GM12875 (cell line): Measurements from ENCODE around the gene IGSF22.

Experiments used
- H3K4me3 ChIP-seq: one replicate; pipeline ENCODE4 v1.5.1; 2011; ENCODE audit warnings: low read depth, low read length, control low read depth
- TF ChIP-seq, protein P1 (sequence below): IDR thresholded peaks from 2 replicates; pipeline ENCODE4 v1.5.1; 2011; ENCODE audit warnings: low read depth, mild to moderate bottlenecking, control low read depth, inconsistent platforms, low read length, moderate library complexity, borderline replicate concordance; ENCODE audit not compliant: insufficient read depth

Gene IGSF22

DNA sequence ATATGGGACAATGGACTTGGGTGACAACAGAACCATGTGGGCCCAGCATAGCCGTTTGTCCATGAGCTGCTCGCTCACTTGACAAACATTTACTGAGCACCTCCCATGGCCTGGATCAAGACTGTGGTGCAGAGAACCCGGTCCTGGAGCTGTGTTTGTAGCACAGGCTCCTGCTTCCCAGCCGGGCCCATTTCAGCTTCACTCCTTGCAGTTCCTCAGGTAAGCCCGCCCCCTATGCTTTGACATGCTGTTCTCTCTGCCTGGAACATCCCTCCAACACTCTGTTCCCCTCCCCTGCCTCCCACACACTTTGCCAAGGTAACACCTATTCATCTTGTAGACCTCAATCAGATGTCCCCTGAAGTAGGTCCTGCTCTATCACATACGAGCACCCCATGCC lies 19.3 kb upstream of the IGSF22 start:
- TF ChIP-seq, protein P1, sequence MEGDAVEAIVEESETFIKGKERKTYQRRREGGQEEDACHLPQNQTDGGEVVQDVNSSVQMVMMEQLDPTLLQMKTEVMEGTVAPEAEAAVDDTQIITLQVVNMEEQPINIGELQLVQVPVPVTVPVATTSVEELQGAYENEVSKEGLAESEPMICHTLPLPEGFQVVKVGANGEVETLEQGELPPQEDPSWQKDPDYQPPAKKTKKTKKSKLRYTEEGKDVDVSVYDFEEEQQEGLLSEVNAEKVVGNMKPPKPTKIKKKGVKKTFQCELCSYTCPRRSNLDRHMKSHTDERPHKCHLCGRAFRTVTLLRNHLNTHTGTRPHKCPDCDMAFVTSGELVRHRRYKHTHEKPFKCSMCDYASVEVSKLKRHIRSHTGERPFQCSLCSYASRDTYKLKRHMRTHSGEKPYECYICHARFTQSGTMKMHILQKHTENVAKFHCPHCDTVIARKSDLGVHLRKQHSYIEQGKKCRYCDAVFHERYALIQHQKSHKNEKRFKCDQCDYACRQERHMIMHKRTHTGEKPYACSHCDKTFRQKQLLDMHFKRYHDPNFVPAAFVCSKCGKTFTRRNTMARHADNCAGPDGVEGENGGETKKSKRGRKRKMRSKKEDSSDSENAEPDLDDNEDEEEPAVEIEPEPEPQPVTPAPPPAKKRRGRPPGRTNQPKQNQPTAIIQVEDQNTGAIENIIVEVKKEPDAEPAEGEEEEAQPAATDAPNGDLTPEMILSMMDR, result no peak
- H3K4me3 ChIP-seq, result no peak overlapping the region

DNA sequence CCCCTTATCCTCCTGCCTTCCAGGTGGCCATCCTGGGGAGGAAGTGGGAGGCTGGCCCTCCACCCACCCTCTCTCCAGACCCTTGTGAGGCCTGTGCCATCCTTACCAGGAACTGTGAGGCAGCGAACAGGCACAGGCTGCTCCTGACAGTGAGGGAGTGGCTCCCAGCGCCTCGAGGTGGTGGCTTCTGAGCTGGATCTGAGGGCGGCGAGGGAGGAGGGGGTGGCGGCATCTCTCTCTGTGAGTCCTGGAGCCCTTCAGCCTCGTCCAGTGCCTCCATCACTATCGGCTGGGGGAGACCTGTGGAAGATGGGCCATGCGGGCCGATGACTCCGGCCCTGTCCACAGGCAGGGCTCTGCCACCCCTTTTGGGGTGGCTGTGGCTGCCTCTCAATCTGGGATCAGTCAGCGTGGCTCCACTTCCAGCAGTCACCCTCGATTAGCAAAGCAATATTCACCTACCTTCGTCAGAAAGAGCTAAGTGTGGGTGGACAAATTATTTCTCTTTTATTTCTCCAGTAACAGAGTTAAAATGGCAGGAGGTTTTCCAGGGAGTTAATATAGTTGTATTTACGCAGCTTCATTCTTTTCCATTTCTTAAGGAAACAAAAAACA lies 18.0 kb upstream of the IGSF22 start:
- H3K4me3 ChIP-seq, result no peak overlapping the region
- TF ChIP-seq, protein P1, result no peak

DNA sequence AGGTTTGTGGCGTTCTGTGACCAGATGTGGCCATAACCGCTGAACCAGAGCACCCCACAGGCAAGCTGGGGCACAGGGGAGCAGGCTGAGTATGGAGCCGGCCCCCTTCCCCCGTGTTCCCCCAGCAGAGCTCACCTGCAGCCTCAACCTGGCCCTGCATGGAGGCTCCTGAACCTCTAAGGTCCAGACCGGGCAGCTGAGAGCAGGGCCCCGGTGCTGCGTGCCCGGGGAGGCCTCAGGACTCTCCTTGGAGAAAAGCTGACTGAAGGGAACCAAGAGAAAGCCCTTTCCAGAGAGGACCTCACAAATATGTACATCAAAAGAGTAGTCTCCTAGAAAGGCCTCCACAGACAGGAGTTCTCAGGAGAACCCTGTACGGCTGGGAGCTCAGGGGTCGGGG lies 17.4 kb upstream of the IGSF22 start:
- TF ChIP-seq, protein P1, result no peak
- no peak overlapping the region for H3K4me3 ChIP-seq

DNA sequence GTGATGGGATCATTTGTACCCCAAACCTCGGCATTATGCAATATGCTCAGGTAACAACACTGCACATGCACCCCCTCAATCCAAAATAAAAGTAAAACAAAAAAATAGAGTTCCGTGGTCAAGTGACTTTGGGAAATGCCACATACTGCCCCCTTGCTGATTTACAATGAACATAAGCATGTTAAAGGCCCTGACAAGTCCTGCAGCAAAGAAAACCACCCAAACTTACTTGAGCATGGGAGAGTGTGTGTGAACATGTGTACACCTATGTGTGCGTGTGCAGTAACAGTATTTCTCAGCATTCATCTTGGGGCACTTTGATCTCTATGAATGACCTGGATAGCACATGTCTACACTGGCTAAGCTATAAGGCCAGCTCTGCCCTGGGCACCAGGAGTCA lies 15.8 kb upstream of the IGSF22 start:
- TF ChIP-seq, protein P1, result no peak
- H3K4me3 ChIP-seq, result no peak overlapping the region

DNA sequence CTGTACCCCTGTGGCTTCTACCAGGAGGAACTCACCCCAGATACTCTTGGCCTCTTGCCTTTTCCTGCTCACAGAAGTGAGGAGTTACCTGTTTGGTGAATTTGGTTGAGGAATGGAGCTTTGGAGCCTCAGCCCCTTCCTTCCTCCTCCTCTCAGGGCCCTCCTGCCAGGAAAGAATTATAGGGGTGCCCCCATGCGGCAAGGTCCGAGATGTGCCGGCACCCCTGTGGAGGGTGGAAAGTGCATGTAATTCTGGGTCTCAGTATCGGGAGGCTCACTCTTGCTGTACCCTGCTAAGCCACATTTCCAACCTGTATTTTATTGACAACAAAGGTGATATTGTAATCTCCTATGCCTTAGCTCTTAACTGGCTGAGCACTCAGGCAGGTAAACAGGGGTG lies 13.7 kb upstream of the IGSF22 start:
- TF ChIP-seq, protein P1, result no peak
- H3K4me3 ChIP-seq, result no peak overlapping the region

DNA sequence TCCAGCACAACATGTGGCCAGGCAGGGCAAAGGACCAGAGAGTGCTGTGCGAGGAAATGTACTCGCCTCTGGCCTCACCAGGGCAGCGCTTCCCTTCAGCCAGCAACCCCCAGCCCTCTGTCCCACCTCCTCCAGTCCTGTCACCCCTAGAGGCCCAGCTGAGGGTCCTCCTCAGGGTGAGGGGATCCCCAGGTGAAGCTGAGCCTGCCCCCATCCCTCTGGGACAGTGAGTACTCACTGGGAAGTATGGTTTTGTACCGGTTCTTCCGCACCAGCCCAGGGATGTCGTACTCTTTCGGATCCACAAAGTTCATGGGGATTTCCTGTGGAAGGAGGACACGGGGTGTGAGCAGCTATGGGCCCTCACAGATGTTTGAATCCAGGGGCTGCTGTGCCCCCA lies 11.7 kb upstream of the IGSF22 start:
- TF ChIP-seq, protein P1, result no peak
- H3K4me3 ChIP-seq, result no peak overlapping the region

DNA sequence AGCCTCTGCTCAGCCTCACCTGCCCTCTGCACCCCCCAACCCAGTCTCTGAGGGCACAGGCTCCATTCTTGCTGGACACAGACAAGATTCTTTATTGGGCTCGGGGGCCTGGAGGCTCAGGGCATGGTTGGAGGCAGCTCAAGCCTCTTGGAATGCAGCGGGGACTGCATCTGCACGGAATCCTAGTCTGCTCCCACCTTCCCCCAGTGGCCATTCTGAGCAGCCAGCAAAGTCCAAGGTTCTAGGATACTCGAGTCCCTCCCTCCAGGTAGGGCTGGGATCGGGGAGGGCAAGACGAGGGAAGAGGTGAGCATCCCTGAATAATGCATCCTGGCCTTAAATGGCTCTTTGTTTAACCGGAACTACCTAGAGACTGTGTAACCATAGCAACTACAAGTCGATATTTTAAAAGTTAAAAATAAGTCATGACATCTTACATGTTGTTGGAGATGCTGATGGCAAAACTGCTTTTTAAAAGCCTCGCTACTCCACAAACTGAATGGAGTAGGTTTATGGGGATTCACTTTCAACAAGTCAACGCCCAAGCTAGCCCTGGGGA lies 10.7 kb upstream of the IGSF22 start:
- TF ChIP-seq, protein P1, result no peak
- no peak overlapping the region for H3K4me3 ChIP-seq
